Measurements from ENCODE around the gene ETFA. TPM values are rescaled to one million over a fixed set of nuclear protein-coding genes. Genes with fewer than 3 reads are reported as not detected.

ETFA gene
- total RNA-seq = 10 to 100 TPM; 71.9 to 93.1 (median 79.8) TPM
- 119 TPM for total RNA-seq (2013)

DNA sequence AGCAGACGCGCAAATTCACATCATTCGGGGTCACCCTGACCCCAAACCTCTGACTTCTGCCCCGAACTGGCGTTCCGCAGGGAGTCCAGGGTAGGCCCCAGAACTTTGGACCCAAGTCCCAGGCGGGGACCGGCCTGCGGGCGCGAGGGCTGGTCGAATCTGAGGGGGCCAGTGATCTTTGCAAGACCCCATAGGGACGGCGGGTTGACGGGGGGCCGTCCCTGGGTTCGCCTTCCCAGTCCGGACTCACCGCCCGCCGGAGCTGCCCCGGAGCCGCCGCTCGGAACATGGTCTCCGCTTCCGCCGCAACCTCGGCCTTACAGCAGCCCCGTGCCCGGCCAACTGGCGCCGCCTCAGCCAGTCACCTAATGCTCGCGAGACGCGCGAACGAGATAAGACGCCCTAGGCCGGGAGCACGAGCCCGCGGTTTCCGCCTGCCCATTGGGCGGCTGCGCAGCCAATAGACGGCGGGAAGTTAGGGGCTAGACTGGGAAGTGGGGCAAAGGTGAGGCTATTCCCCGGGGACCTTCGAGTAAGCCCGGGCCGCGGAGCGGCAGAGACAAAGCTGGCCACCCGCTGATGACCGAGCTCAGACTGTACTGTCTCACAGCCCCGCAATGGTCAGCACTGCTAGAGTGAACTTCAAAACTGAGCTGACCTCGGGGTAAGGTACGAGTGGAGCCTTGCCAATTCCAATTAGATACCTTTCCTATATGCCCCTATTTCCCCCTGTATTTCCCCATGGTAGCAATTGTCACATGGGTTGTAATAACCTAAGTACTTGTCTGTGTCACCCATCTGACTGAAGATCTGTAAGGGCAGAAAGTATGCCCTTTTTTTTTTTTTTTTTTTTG, at the start of gene ETFA:
ETFA (minus strand) TSS at position 370 of the 854 bp plus-strand sequence; CDS start at position 289, 81 bp downstream.
- peak; percentile 93 to 97 (median 97) for ATAC-seq
- DNase-seq = peak; percentile 86 to 94
- H3K4me1 Mint-ChIP-seq = peaks cover 37 to 38% of the 10 kb centered on the region in 2 donors

DNA sequence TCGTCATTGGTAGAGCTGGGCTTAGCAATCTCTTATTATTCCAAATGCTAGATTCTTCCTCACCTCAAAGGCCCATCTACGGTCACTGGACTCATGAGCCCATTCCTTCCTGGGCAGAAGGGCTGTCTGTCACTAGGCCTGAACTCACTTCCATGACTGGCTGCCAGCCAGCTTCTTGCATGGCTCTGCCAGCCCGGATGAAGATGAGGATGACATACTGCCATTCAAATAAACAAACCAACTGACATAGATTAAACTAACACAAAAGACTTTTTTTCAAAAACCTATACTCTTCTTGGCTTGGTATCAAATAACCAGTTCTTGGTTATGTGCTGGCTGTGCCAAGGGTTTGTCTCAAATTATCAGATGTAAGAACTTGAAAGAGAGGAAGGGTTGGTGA, 49.1 kb upstream of the ETFA start:
- Histone ChIP-seq H3K27me3 (ENCODE audit: control insufficient read depth, insufficient read depth, low read length) (no peaks in the 10 kb centered on the region), H3K9me3 (ENCODE audit: control insufficient read depth, insufficient read depth, low read length) (no peaks in the 10 kb centered on the region), H3K36me3 (ENCODE audit: control insufficient read depth, insufficient read depth, low read length) (no peaks in the 10 kb centered on the region), H3K27ac (ENCODE audit: low read length) (no peak overlapping the region), H3K4me1 (ENCODE audit: control insufficient read depth, insufficient read depth, low read length) (no peaks in the 10 kb centered on the region), H3K4me3 (ENCODE audit: low read length) (no peak overlapping the region)
- WGBS (ENCODE audit: insufficient coverage) = 95% methylated on average over 3 of the region's 3 CpGs
- intact Hi-C loops (cut with micrococcal nuclease) = no loop called here
- Mint-ChIP-seq H3K4me1 (no peaks in the 10 kb centered on the region), H3K36me3 (no peaks in the 10 kb centered on the region), H3K4me3 (no peak overlapping the region), H3K9me3 (no peaks in the 10 kb centered on the region), H3K27me3 (ENCODE audit: low read depth in 2 of 2) (no peaks in the 10 kb centered on the region), H3K27ac (no peak overlapping the region)
- no peak for ATAC-seq
- TF ChIP-seq, protein P1, sequence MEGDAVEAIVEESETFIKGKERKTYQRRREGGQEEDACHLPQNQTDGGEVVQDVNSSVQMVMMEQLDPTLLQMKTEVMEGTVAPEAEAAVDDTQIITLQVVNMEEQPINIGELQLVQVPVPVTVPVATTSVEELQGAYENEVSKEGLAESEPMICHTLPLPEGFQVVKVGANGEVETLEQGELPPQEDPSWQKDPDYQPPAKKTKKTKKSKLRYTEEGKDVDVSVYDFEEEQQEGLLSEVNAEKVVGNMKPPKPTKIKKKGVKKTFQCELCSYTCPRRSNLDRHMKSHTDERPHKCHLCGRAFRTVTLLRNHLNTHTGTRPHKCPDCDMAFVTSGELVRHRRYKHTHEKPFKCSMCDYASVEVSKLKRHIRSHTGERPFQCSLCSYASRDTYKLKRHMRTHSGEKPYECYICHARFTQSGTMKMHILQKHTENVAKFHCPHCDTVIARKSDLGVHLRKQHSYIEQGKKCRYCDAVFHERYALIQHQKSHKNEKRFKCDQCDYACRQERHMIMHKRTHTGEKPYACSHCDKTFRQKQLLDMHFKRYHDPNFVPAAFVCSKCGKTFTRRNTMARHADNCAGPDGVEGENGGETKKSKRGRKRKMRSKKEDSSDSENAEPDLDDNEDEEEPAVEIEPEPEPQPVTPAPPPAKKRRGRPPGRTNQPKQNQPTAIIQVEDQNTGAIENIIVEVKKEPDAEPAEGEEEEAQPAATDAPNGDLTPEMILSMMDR (IDR thresholded peaks at IDR 0.05) = no peak
- no peak for DNase-seq

More for the DNA sequence above, at the start of gene ETFA:
- peak within 1 kb of the TSS; percentile 85 to 90 for H3K27ac Mint-ChIP-seq
- Histone ChIP-seq H3K27me3 (ENCODE audit: control insufficient read depth, insufficient read depth, low read length) (no peaks in the 10 kb centered on the region), H3K4me3 (ENCODE audit: low read length) (peak within 1 kb of the TSS; percentile 81), H3K36me3 (ENCODE audit: control insufficient read depth, insufficient read depth, low read length) (peaks cover 2% of the 10 kb centered on the region), H3K27ac (ENCODE audit: low read length) (peak within 1 kb of the TSS; percentile 83), H3K4me1 (ENCODE audit: control insufficient read depth, insufficient read depth, low read length) (peaks cover 14% of the 10 kb centered on the region), H3K9me3 (ENCODE audit: control insufficient read depth, insufficient read depth, low read length) (no peaks in the 10 kb centered on the region)
- H3K9me3 Mint-ChIP-seq = no peaks in the 10 kb centered on the region
- no peaks in the 10 kb centered on the region for H3K36me3 Mint-ChIP-seq
- intact Hi-C loops (cut with micrococcal nuclease) = no loop called here
- under 1% methylated on average over 60 of the region's 60 CpGs for WGBS (ENCODE audit: insufficient coverage)
- no peaks in the 10 kb centered on the region for H3K27me3 Mint-ChIP-seq (ENCODE audit: low read depth in 2 of 2)
- peak within 1 kb of the TSS; percentile 90 for H3K4me3 Mint-ChIP-seq
- TF ChIP-seq, protein P1 (IDR thresholded peaks at IDR 0.05) = no peak

DNA sequence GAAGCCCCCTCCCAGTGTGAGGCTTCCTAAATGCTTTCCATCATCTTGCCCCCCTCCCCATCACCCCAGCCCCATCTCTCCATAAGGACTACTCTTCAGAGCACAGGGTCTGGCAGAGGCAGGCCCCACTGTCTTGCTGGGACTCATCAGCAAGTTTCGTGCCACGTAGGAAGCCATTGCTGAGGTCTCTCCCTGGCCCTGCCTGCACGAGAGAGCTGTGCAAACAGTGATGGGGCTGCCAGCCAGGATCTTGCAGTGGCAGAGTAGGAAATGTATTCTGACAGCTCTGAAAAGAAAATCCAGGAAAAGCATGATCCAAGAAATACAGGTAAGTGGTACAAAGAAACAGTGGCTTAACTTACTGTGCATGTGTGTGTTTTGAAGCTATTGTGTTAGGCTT, 47.9 kb upstream of the ETFA start:
- H3K4me1 ChIP-seq (ENCODE audit: control insufficient read depth, insufficient read depth, low read length) = no peaks in the 10 kb centered on the region
- 95% methylated on average over 3 of the region's 3 CpGs for WGBS (ENCODE audit: insufficient coverage)
- H3K27me3 ChIP-seq (ENCODE audit: control insufficient read depth, insufficient read depth, low read length) = no peaks in the 10 kb centered on the region
- H3K9me3 Mint-ChIP-seq = no peaks in the 10 kb centered on the region
- H3K27ac Mint-ChIP-seq = no peak overlapping the region
- H3K4me3 ChIP-seq (ENCODE audit: low read length) = no peak overlapping the region
- H3K9me3 ChIP-seq (ENCODE audit: control insufficient read depth, insufficient read depth, low read length) = no peaks in the 10 kb centered on the region
- no peaks in the 10 kb centered on the region for H3K36me3 Mint-ChIP-seq
- DNase-seq (no peak), ATAC-seq (no peak)
- no peaks in the 10 kb centered on the region for H3K27me3 Mint-ChIP-seq (ENCODE audit: low read depth in 2 of 2)
- TF ChIP-seq, protein P1 (IDR thresholded peaks at IDR 0.05) = no peak
- H3K4me1 Mint-ChIP-seq = no peaks in the 10 kb centered on the region
- H3K36me3 ChIP-seq (ENCODE audit: control insufficient read depth, insufficient read depth, low read length) = no peaks in the 10 kb centered on the region
- H3K4me3 Mint-ChIP-seq = no peak overlapping the region
- intact Hi-C loops (cut with micrococcal nuclease) = no loop called here
- H3K27ac ChIP-seq (ENCODE audit: low read length) = no peak overlapping the region
